ENCODE results near the gene TUBA1B. TPM values are rescaled to one million over a fixed set of nuclear protein-coding genes. Genes with fewer than 3 reads are reported as not detected.

TUBA1B gene
- total RNA-seq (2014; rRNA removed; shearing (Covaris generic)), result 2,083 and 2,392 TPM in 2 replicates

DNA sequence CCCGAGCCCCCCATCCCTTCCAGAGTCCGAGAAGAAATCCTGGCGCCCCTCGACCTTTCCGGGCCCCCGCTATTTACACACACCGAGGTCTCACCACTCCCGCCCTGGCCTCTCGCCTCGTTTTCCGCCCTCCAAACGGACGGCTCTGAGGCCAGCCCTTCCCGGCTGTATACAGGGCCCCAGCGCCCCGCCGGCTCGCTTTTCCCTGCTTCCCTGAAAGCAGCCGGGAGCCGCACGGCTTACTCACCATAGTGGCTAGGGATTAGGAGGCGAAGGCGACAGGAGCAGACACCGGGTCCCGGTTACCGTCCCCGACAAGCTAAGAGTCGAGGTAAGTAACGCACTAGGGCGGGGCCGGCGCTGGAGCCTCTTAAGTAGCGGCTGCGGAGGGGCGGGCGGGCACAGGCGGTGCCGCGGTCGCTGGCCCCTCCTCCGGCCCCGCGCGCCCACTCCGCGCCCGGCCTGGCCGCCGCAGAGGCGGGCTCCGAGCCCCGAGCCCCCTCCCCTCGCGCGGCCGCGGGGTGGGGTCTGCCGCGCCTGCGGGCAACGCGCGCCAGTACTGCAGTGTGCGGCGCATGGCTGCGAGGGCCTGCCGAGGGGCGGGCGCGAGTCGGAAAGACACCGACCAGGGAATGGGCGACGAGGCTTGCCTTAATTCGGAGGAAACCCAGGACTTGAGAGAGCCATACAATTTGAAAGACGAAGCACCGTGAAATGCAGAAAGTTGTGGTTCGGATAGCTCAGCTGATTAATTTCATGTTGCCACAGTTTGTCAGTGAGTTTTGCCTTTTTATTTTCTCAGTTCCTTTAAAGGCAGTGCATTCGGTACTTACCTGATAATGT is at the start of gene TUBA1B:
TUBA1B (minus strand) TSS at position 345 of the 843 bp plus-strand sequence; CDS start at position 250, 95 bp downstream.

DNA sequence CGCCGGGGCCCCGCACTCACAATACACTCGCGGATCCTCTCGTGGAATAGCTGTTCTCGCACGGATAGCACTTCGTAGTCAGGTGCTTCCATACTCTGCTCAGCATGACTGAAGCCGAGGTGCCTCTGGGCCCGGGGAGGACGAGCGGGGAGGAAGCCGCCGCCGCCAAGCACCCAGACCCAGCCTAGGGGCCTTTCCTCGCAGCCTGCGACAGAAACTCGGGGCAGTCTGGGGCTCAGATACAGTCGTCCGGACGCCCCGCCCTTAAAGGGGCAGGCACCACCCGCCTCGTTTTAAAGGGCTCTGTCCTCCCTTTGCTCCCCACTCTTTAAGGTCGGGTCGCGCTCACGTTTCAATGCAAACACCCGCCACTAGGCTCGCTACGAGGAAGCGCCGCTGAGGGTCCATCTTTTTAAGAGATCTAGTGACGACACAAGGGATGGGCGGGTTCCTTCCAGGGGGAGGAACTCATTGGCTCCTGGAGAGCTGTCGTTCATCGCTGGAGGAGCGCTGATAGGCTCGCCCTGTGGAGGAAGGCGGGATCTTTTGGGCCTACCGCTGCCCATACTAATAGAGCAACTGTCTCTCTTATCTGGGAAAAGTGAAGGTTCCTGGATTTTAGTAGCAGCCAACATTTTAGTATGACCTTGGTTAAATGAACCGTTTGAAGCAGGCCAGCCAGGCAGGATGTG is 20.6 kb downstream of the TUBA1B start, which contains the start of gene LMBR1L:
LMBR1L (minus strand) TSS at position 384 of the 692 bp plus-strand sequence; CDS start at position 92, 292 bp downstream.

DNA sequence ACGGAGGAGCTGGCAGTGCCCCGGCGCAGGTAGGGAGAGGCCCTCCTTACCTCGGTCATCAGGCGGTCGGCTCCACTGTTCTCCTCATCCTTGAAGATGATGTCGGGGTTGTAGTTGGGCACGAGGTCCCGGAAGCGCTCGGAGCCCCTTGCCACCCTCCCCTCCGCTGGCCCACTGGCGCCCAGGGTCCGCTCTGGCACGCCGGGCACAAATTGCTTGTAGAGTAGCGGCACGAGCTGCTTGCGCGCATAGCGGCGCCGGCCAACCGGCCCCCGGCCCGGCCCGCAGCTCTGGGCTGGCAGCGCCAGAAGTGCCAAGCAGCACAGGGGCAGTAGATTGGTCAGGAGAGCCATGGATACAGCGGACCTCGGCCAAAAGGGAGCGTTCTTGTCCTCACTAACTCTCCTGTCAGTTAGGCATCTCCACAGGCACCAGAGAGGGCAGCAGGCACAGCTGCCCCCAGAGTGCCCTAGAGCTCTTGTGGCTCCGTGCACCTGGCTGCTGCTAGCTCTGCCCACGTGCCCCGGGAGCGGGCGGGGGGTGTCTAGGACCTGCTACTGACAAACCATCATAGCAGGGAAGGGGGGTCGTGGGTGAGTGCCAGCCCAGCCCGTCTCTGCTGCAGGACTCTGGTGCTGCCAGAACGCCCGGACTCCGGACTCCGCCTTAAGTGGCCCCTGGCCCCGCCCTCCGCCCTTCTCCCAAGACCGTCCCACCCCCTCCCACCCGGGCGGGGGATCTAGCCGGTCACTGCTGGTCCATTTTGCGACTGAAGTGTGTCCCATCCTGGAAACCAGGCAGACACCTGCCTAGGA is 36.8 kb downstream of the TUBA1B start, which contains the start of gene DHH:
DHH (minus strand) TSS at position 642 of the 815 bp plus-strand sequence; CDS start at position 353, 289 bp downstream.

Small RNA genes lying within 50 kb of the gene (small RNA-seq; reads per million reads assigned to genes)
- not detected for gene RF00019

Other genes starting within 250 kb of the TUBA1B start
- gene FKBP11, start 205.9 kb downstream of the TUBA1B start, total RNA-seq (2014; rRNA removed; shearing (Covaris generic)), result 24.9 and 25.8 TPM in 2 replicates
- gene ARF3, start 173.9 kb downstream of the TUBA1B start, total RNA-seq (2014; rRNA removed; shearing (Covaris generic)), result 79.5 and 93.6 TPM in 2 replicates
- 2.6 and 3.5 TPM in 2 replicates for gene WNT10B, start 159.7 kb downstream of the TUBA1B start, total RNA-seq (2014; rRNA removed; shearing (Covaris generic))
- gene WNT1, start 153.1 kb downstream of the TUBA1B start, total RNA-seq (2014; rRNA removed; shearing (Covaris generic)), result not detected in 2 replicates
- 1.6 and 2.4 TPM in 2 replicates for gene DDN, start 132.0 kb downstream of the TUBA1B start, total RNA-seq (2014; rRNA removed; shearing (Covaris generic))
- 120 and 128 TPM in 2 replicates for gene PRKAG1, start 112.6 kb downstream of the TUBA1B start, total RNA-seq (2014; rRNA removed; shearing (Covaris generic))
- gene KMT2D, start 70.6 kb downstream of the TUBA1B start, total RNA-seq (2014; rRNA removed; shearing (Covaris generic)), result 40.7 and 44.7 TPM in 2 replicates
- 4.0 and 9.5 TPM in 2 replicates for gene RHEBL1, start 61.4 kb downstream of the TUBA1B start, total RNA-seq (2014; rRNA removed; shearing (Covaris generic))
- gene DHH, start 36.6 kb downstream of the TUBA1B start, total RNA-seq (2014; rRNA removed; shearing (Covaris generic)), result 0.29 and 0.87 TPM in 2 replicates
- 11.1 and 14.3 TPM in 2 replicates for gene LMBR1L, start 20.5 kb downstream of the TUBA1B start, total RNA-seq (2014; rRNA removed; shearing (Covaris generic))
- 84.2 and 95.1 TPM in 2 replicates for gene TUBA1A, start 57.7 kb upstream of the TUBA1B start, total RNA-seq (2014; rRNA removed; shearing (Covaris generic))
- 616 and 777 TPM in 2 replicates for gene TUBA1C, start 133.7 kb upstream of the TUBA1B start, total RNA-seq (2014; rRNA removed; shearing (Covaris generic))
- gene PRPH, start 163.8 kb upstream of the TUBA1B start, total RNA-seq (2014; rRNA removed; shearing (Covaris generic)), result 0.68 and 1.0 TPM in 2 replicates
- 61.6 and 70.7 TPM in 2 replicates for gene TROAP, start 191.9 kb upstream of the TUBA1B start, total RNA-seq (2014; rRNA removed; shearing (Covaris generic))
- gene C1QL4, start 205.8 kb upstream of the TUBA1B start, total RNA-seq (2014; rRNA removed; shearing (Covaris generic)), result 2.2 and 4.4 TPM in 2 replicates
- gene DNAJC22, start 215.5 kb upstream of the TUBA1B start, total RNA-seq (2014; rRNA removed; shearing (Covaris generic)), result 14.7 and 18.5 TPM in 2 replicates
- 13.0 and 15.8 TPM in 2 replicates for gene SPATS2, start 236.1 kb upstream of the TUBA1B start, total RNA-seq (2014; rRNA removed; shearing (Covaris generic))